H9 (cell line): ENCODE results near the gene TBL1X. TPM values are rescaled to one million over a fixed set of nuclear protein-coding genes. Genes with fewer than 3 reads are reported as not detected.

ENCODE experiments used
- DNase-seq: peaks from one replicate; pipeline ENCODE4 v3.0.0-alpha.2; 2017
- H2AFZ ChIP-seq: one replicate; pipeline ENCODE4 v1.6.1; 2013; ENCODE audit warnings: mild to moderate bottlenecking, low read length, control low read depth, moderate library complexity
- H2AK5ac ChIP-seq: 2 replicates; pipeline ENCODE4 v1.6.1; 2013; ENCODE audit warnings: low read length, control low read depth, mixed read lengths; ENCODE audit not compliant: insufficient read length
- H2BK120ac ChIP-seq: one replicate; pipeline ENCODE4 v1.6.1; 2013; ENCODE audit warnings: low read depth, mild to moderate bottlenecking, low read length, control low read depth, inconsistent platforms; ENCODE audit not compliant: poor library complexity, severe bottlenecking
- H2BK12ac ChIP-seq: 2 replicates; pipeline ENCODE4 v1.6.1; 2013; ENCODE audit warnings: low read length, control low read depth, mixed read lengths, low read depth; ENCODE audit not compliant: insufficient read length
- H2BK15ac ChIP-seq: 2 replicates; pipeline ENCODE4 v1.6.1; 2013; ENCODE audit warnings: low read depth, low read length, control low read depth
- H2BK20ac ChIP-seq: one replicate; pipeline ENCODE4 v1.6.1; 2013; ENCODE audit warnings: low read depth, mild to moderate bottlenecking, low read length, control low read depth, inconsistent platforms; ENCODE audit not compliant: poor library complexity, severe bottlenecking
- H2BK5ac ChIP-seq: 2 replicates; pipeline ENCODE4 v1.6.1; 2013; ENCODE audit warnings: low read length, control low read depth, mixed read lengths; ENCODE audit not compliant: insufficient read length
- H3K14ac ChIP-seq: 2 replicates; pipeline ENCODE4 v1.6.1; 2013; ENCODE audit warnings: low read length, control low read depth; ENCODE audit not compliant: insufficient read depth
- H3K18ac ChIP-seq: 2 replicates; pipeline ENCODE4 v1.6.1; 2013; ENCODE audit warnings: low read depth, mild to moderate bottlenecking, mixed read lengths, low read length, control low read depth; ENCODE audit not compliant: insufficient read length
- H3K23ac ChIP-seq: 2 replicates; pipeline ENCODE4 v1.6.1; 2013; ENCODE audit warnings: low read length, control low read depth, mixed read lengths, low read depth; ENCODE audit not compliant: insufficient read length
- H3K23me2 ChIP-seq: 2 replicates; pipeline ENCODE4 v1.6.1; 2013; ENCODE audit warnings: low read depth, mild to moderate bottlenecking, mixed read lengths, low read length, control low read depth; ENCODE audit not compliant: insufficient read length, poor library complexity, severe bottlenecking
- H3K27ac ChIP-seq: 2 replicates; pipeline ENCODE4 v1.5.1; 2013; ENCODE audit warnings: low read length, control low read depth, mixed read lengths, low read depth; ENCODE audit not compliant: insufficient read length
- H3K27me3 ChIP-seq: 2 replicates; pipeline ENCODE4 v1.6.1; 2013; ENCODE audit warnings: low read length, control low read depth, inconsistent platforms; ENCODE audit not compliant: insufficient read depth
- H3K4ac ChIP-seq: 2 replicates; pipeline ENCODE4 v1.6.1; 2013; ENCODE audit warnings: low read depth, mild to moderate bottlenecking, control low read depth, inconsistent platforms, low read length, moderate library complexity
- H3K4me1 ChIP-seq: 2 replicates; pipeline ENCODE4 v1.6.1; 2013; ENCODE audit warnings: low read length, control low read depth, inconsistent platforms; ENCODE audit not compliant: insufficient read depth
- H3K4me2 ChIP-seq: 2 replicates; pipeline ENCODE4 v1.6.1; 2013; ENCODE audit warnings: low read length, control low read depth, mixed read lengths; ENCODE audit not compliant: insufficient read length, insufficient read depth
- H3K56ac ChIP-seq: 2 replicates; pipeline ENCODE4 v1.6.1; 2013; ENCODE audit warnings: low read depth, mild to moderate bottlenecking, mixed read lengths, low read length, control low read depth; ENCODE audit not compliant: insufficient read length
- H3K79me1 ChIP-seq: 2 replicates; pipeline ENCODE4 v1.6.1; 2013; ENCODE audit warnings: low read depth, mild to moderate bottlenecking, moderate library complexity, low read length, control low read depth, inconsistent platforms; ENCODE audit not compliant: insufficient read depth, poor library complexity, severe bottlenecking
- H3K79me2 ChIP-seq: 2 replicates; pipeline ENCODE4 v1.6.1; 2013; ENCODE audit warnings: low read length, control low read depth, inconsistent platforms; ENCODE audit not compliant: insufficient read depth
- H3K9ac ChIP-seq: 2 replicates; pipeline ENCODE4 v1.6.1; 2013; ENCODE audit warnings: low read length, control low read depth, mixed read lengths; ENCODE audit not compliant: insufficient read length; ENCODE audit errors: extremely low read depth
- H3K9me3 ChIP-seq: one replicate; pipeline ENCODE4 v1.6.1; 2013; ENCODE audit warnings: low read depth, low read length, inconsistent platforms; ENCODE audit not compliant: control insufficient read depth
- H3T11ph ChIP-seq: one replicate; pipeline ENCODE4 v1.6.1; 2013; ENCODE audit warnings: mild to moderate bottlenecking, low read length, control low read depth, inconsistent platforms
- H4K20me1 ChIP-seq: one replicate; pipeline ENCODE4 v1.6.1; 2013; ENCODE audit not compliant: control insufficient read depth, insufficient read length, insufficient read depth
- H4K5ac ChIP-seq: 2 replicates; pipeline ENCODE4 v1.6.1; 2013; ENCODE audit warnings: low read depth, mild to moderate bottlenecking, mixed read lengths, low read length, control low read depth; ENCODE audit not compliant: insufficient read length
- H4K8ac ChIP-seq: replicated peaks from 2 replicates; pipeline ENCODE4 v1.6.1; 2013; ENCODE audit warnings: low read length, control low read depth, mixed read lengths, low read depth; ENCODE audit not compliant: insufficient read length
- H4K91ac ChIP-seq: 2 replicates; pipeline ENCODE4 v1.6.1; 2013; ENCODE audit warnings: low read depth, mild to moderate bottlenecking, moderate library complexity, mixed read lengths, low read length, control low read depth; ENCODE audit not compliant: insufficient read length
- H3K27ac Mint-ChIP-seq, 3 experiments: 2 replicates in 2 of 3; 3 replicates in 1 of 3; pipeline ENCODE4 v1.8.0; 2020 to 2021; ENCODE audit warnings: mixed read lengths in 3 of 3, mild to moderate bottlenecking in 1 of 3, moderate library complexity in 1 of 3
- H3K27me3 Mint-ChIP-seq: 2 replicates; pipeline ENCODE4 v1.8.0; 2021; ENCODE audit warnings: low read depth, mild to moderate bottlenecking, moderate library complexity, mixed read lengths
- H3K36me3 Mint-ChIP-seq, 3 experiments: 2 replicates in 2 of 3; 3 replicates in 1 of 3; pipeline ENCODE4 v1.8.0; 2020 to 2021; ENCODE audit warnings: low read depth in 3 of 3, mixed read lengths in 3 of 3; ENCODE audit not compliant: insufficient read depth in 1 of 3
- H3K4me1 Mint-ChIP-seq, 2 experiments: 2 replicates each; pipeline ENCODE4 v1.8.0; 2020; ENCODE audit warnings: mixed read lengths in 2 of 2
- H3K4me3 Mint-ChIP-seq, 2 experiments: 2 replicates in 1 of 2; 3 replicates in 1 of 2; pipeline ENCODE4 v1.8.0; 2020 to 2021; ENCODE audit warnings: mild to moderate bottlenecking in 2 of 2, mixed read lengths in 2 of 2, moderate library complexity in 1 of 2
- H3K9me3 Mint-ChIP-seq, 2 experiments: 2 replicates in 1 of 2; 3 replicates in 1 of 2; pipeline ENCODE4 v1.8.0; 2020; ENCODE audit warnings: mild to moderate bottlenecking in 2 of 2, mixed read lengths in 2 of 2, moderate library complexity in 1 of 2
- CTCF ChIP-seq: fragments of 200-600 bp; sonication (generic); conservative IDR thresholded peaks from 3 replicates; pipeline ENCODE4 v1.8.0; 2021; ENCODE audit warnings: antibody characterized with exemption, mild to moderate bottlenecking
- WGBS: extraction: QIAGEN DNeasy Blood & Tissue Kit; methylation state at CpG from one replicate; pipeline ENCODE4 v1.1.7; 2013; ENCODE audit warnings: missing lambda C conversion rate, low lambda C conversion rate, mixed read lengths; ENCODE audit not compliant: insufficient read length; ENCODE audit errors: extremely low coverage; 5-methylcytosine and 5-hydroxymethylcytosine counted together
- total RNA-seq: library from RNA; stranded (reverse); gene quantifications from 2 replicates; pipeline ENCODE4 v1.2.1, GENCODE V29; 2021

TBL1X gene
- total RNA-seq, 1 experiment from 2014 or later = 24.1 TPM

GRCh38 chrX:9698576-9698975 is 233.7 kb downstream of the TBL1X start:
- Histone ChIP-seq H2BK12ac (no peak overlapping the region), H3K79me2 (no peaks in the 10 kb centered on the region), H3K18ac (no peak overlapping the region), H3K4me1 (no peaks in the 10 kb centered on the region), H3K4me2 (no peak overlapping the region), H3T11ph (no peak overlapping the region), H4K8ac (no peak overlapping the region), H2BK20ac (no peak overlapping the region), H3K4ac (no peak overlapping the region), H4K5ac (no peak overlapping the region), H3K23me2 (no peaks in the 10 kb centered on the region), H3K23ac (no peak overlapping the region), H3K27ac (no peak overlapping the region), H3K9ac (no peak overlapping the region), H2BK5ac (no peak overlapping the region), H3K27me3 (no peaks in the 10 kb centered on the region), H4K91ac (no peak overlapping the region), H3K56ac (no peak overlapping the region), H2AFZ (no peak overlapping the region), H3K79me1 (no peaks in the 10 kb centered on the region), H2BK120ac (no peak overlapping the region), H3K14ac (no peak overlapping the region), H2BK15ac (no peak overlapping the region), H3K9me3 (no peaks in the 10 kb centered on the region), H2AK5ac (no peak overlapping the region), H4K20me1 (no peaks in the 10 kb centered on the region)
- WGBS = no CpG with 5 or more reads among the region's 12 CpGs
- H3K4me3 Mint-ChIP-seq = no peak overlapping the region
- no peak for TF ChIP-seq CTCF
- peaks cover 3% of the 10 kb centered on the region; the same call in 1 of the 2 replicates for H3K27me3 Mint-ChIP-seq
- no peak for DNase-seq
- no peaks in the 10 kb centered on the region for H3K4me1 Mint-ChIP-seq
- H3K36me3 Mint-ChIP-seq = peaks cover 36 to 55% (median 39%) of the 10 kb centered on the region in 3 experiments
- H3K27ac Mint-ChIP-seq = no peak overlapping the region
- H3K9me3 Mint-ChIP-seq = peaks cover 4 to 45% of the 10 kb centered on the region in 2 experiments; a peak in 4 of 5 replicates
